ENCODE data around the gene SLC6A8. TPM values are rescaled to one million over a fixed set of nuclear protein-coding genes. Genes with fewer than 3 reads are reported as not detected.

SLC6A8 gene
- total and polyA plus RNA-seq, 2 donors (not counting 3 experiments of a cell fraction or from before 2014, with no cell fraction given): 22.7 to 23.6 TPM

- CTCF ChIA-PET: interaction anchor here (1.7 to 2.7 kb wide), 2 partner anchors 11 to 41 kb away, joined by 6 to 12 read pairs; no protein-coding TSS in a partner anchor
Measured at GRCh38 chrX:153650959-153651358, 36.8 kb upstream of the SLC6A8 start.

More at GRCh38 chrX:153650959-153651358, 36.8 kb upstream of the SLC6A8 start:
- no peak for DNase-seq (ENCODE audit: low read depth, low spot score)
- POLR2A ChIA-PET: no interaction called here
- Histone ChIP-seq H3K79me2 (ENCODE audit: control insufficient read depth, insufficient read depth, low read length) (no peaks in the 10 kb centered on the region), H3K4me2 (ENCODE audit: insufficient read depth, low read length) (no peak overlapping the region), H3K9me1 (replicated peaks; ENCODE audit: control insufficient read depth, extremely low read depth, insufficient read depth, low read length) (no peaks in the 10 kb centered on the region), H3K4me1 (ENCODE audit: control insufficient read depth, extremely low read depth, insufficient read depth, low read length) (no peaks in the 10 kb centered on the region), H2AFZ (ENCODE audit: low read depth, low read length) (no peak overlapping the region), H3K27me3 (ENCODE audit: control insufficient read depth in 2 of 2, insufficient read depth in 2 of 2, low read length in 2 of 2) (peaks cover 19 to 24% of the 10 kb centered on the region in 2 experiments), H4K20me1 (replicated peaks; ENCODE audit: control insufficient read depth, extremely low read depth, insufficient read depth, low read length) (no peaks in the 10 kb centered on the region), H3K9ac (replicated peaks; ENCODE audit: extremely low read depth, insufficient read depth, low read length) (no peak overlapping the region), H3K36me3 (ENCODE audit: control insufficient read depth in 2 of 2, extremely low read depth in 1 of 2, insufficient read depth in 2 of 2, low read length in 2 of 2) (no peaks in the 10 kb centered on the region), H3K4me3 (replicated peaks in 1 of 3; ENCODE audit: insufficient read depth in 1 of 3, low read depth in 1 of 3, low read length in 3 of 3) (no peak overlapping the region), H3K9me3 (replicated peaks; ENCODE audit: control insufficient read depth, insufficient read depth, low read length) (no peaks in the 10 kb centered on the region), H3K27ac (ENCODE audit: insufficient read depth, low read depth, low read length) (no peak overlapping the region)
- intact Hi-C loops (cut with micrococcal nuclease): no loop called here
- dilution Hi-C loops (cut with MboI; ENCODE audit: extremely low pct_ligation_motif_present, low sequenced_read_pairs): no loop called here
- no TSS peak for BruUV-seq (replicated peaks)
- TF ChIP-seq POLR2AphosphoS5 (IDR thresholded peaks at IDR 0.05; ENCODE audit: insufficient read depth, low read depth, low read length) (no peak), GATA2 (IDR thresholded peaks at IDR 0.05; ENCODE audit: insufficient read depth, insufficient read length, low read depth, low read length) (no peak), EZH2 (IDR thresholded peaks at IDR 0.05; ENCODE audit: borderline replicate concordance, low read depth, low read length, severe bottlenecking) (no peak), FOS (IDR thresholded peaks at IDR 0.05; ENCODE audit: borderline replicate concordance, insufficient read depth, low read length) (no peak), CTCF (IDR thresholded peaks at IDR 0.05; ENCODE audit: extremely low read depth in 1 of 2, insufficient read depth in 1 of 2, low read depth in 1 of 2, low read length in 2 of 2) (no peak), MYC (IDR thresholded peaks at IDR 0.05; ENCODE audit: low read depth, low read length) (no peak), MAX (IDR thresholded peaks at IDR 0.05; ENCODE audit: insufficient read depth, insufficient read length) (no peak), POLR2A (IDR thresholded peaks at IDR 0.05; ENCODE audit: low read depth, low read length) (no peak), JUN (IDR thresholded peaks at IDR 0.05; ENCODE audit: borderline replicate concordance, insufficient read depth, insufficient read length, low read depth) (no peak)
- no peak for FAIRE-seq
